ENCODE data around the gene RHBDD1.
A peak's percentile ranks its signal among the peaks of the same experiment; 100 is the strongest.

The RHBDD1 gene

DNA sequence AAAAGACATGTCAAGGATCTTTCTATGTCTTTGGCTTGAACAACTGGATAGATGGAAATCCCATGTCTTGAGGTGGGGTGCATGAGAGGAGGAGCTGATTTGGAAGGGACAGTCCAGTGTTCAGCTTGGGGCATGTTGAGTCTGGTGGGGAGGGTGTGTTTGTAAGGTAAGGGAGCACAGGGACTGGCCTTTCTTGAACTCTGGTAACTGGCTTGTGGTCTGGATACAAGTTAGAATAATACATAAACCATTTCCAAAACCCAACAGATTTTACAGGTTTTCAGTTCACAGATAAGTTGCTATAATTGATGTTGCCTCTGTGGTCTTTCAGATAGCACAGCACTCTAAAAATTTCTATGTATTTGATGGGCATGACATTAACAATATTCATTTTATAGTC, 24.2 kb downstream of the RHBDD1 start:
- no peak overlapping the region for H3K4me3 ChIP-seq (ENCODE audit: low read length)
- no peak for TF ChIP-seq EZH2phosphoT487 (IDR thresholded peaks at IDR 0.05; ENCODE audit: borderline replicate concordance, low read length)
- TF ChIP-seq, protein P1, sequence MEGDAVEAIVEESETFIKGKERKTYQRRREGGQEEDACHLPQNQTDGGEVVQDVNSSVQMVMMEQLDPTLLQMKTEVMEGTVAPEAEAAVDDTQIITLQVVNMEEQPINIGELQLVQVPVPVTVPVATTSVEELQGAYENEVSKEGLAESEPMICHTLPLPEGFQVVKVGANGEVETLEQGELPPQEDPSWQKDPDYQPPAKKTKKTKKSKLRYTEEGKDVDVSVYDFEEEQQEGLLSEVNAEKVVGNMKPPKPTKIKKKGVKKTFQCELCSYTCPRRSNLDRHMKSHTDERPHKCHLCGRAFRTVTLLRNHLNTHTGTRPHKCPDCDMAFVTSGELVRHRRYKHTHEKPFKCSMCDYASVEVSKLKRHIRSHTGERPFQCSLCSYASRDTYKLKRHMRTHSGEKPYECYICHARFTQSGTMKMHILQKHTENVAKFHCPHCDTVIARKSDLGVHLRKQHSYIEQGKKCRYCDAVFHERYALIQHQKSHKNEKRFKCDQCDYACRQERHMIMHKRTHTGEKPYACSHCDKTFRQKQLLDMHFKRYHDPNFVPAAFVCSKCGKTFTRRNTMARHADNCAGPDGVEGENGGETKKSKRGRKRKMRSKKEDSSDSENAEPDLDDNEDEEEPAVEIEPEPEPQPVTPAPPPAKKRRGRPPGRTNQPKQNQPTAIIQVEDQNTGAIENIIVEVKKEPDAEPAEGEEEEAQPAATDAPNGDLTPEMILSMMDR (IDR thresholded peaks at IDR 0.05; ENCODE audit: low read depth, low read length, poor library complexity, severe bottlenecking): no peak
- H3K4me1 ChIP-seq (ENCODE audit: control insufficient read depth, low read length): peaks cover 23% of the 10 kb centered on the region

DNA sequence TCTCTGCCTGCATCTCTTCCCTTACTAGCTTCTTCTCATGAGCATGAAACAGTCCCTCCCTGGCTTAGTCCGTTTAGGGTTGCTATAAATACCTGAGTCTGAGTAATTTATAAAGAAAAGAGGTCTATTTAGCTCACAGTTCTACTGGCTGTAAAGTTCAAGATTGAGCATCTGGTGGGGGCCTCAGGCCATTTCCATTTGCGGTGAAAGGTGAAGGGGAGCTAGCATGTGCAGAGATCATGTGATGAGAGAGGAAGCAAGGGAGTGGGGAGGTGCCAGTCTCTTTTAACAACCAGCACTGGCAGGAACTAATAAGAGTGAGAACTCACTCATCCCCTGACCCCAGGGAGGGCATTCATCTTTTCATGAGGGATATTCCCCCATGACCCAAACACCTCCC, 26.8 kb downstream of the RHBDD1 start:
- Histone ChIP-seq H3K79me2 (ENCODE audit: control insufficient read depth, low read length) (no peaks in the 10 kb centered on the region), H3K4me1 (ENCODE audit: control insufficient read depth, low read length) (peaks cover 23% of the 10 kb centered on the region), H3K27me3 (ENCODE audit: control insufficient read depth, low read length) (no peaks in the 10 kb centered on the region), H3K9me2 (replicated peaks; ENCODE audit: control insufficient read depth, low read length) (no peaks in the 10 kb centered on the region), H3K36me3 (ENCODE audit: control insufficient read depth, low read length) (peaks cover 18% of the 10 kb centered on the region), H3K4me3 (ENCODE audit: low read length) (0 out of 2 replicates have a peak overlapping the region, but pooled peaks have one; percentile 20), H3F3A (ENCODE audit: control insufficient read depth, insufficient read depth) (no peaks in the 10 kb centered on the region), H3K4me2 (ENCODE audit: low read length) (peak overlapping the region; percentile 34), H3K27ac (ENCODE audit: low read depth, low read length) (peak overlapping the region; percentile 7; the same call in 1 of the 2 replicates), H3K9me3 (ENCODE audit: control insufficient read depth, insufficient read depth, low read length) (no peaks in the 10 kb centered on the region), H4K20me1 (ENCODE audit: control insufficient read depth, insufficient read depth, low read depth, low read length) (no peaks in the 10 kb centered on the region)
- no peak for TF ChIP-seq EZH2phosphoT487 (IDR thresholded peaks at IDR 0.05; ENCODE audit: borderline replicate concordance, low read length)
- TF ChIP-seq, protein P1 (IDR thresholded peaks at IDR 0.05; ENCODE audit: low read depth, low read length, poor library complexity, severe bottlenecking): no peak

More for the DNA sequence above, 24.2 kb downstream of the RHBDD1 start:
- Histone ChIP-seq H3F3A (ENCODE audit: control insufficient read depth, insufficient read depth) (no peaks in the 10 kb centered on the region), H3K4me2 (ENCODE audit: low read length) (no peak overlapping the region), H3K9me2 (replicated peaks; ENCODE audit: control insufficient read depth, low read length) (no peaks in the 10 kb centered on the region), H3K36me3 (ENCODE audit: control insufficient read depth, low read length) (peaks cover 7% of the 10 kb centered on the region), H3K27ac (ENCODE audit: low read depth, low read length) (no peak overlapping the region), H3K9me3 (ENCODE audit: control insufficient read depth, insufficient read depth, low read length) (no peaks in the 10 kb centered on the region), H4K20me1 (ENCODE audit: control insufficient read depth, insufficient read depth, low read depth, low read length) (no peaks in the 10 kb centered on the region), H3K79me2 (ENCODE audit: control insufficient read depth, low read length) (peaks cover 5% of the 10 kb centered on the region; the same call in 1 of the 2 replicates), H3K27me3 (ENCODE audit: control insufficient read depth, low read length) (no peaks in the 10 kb centered on the region)

DNA sequence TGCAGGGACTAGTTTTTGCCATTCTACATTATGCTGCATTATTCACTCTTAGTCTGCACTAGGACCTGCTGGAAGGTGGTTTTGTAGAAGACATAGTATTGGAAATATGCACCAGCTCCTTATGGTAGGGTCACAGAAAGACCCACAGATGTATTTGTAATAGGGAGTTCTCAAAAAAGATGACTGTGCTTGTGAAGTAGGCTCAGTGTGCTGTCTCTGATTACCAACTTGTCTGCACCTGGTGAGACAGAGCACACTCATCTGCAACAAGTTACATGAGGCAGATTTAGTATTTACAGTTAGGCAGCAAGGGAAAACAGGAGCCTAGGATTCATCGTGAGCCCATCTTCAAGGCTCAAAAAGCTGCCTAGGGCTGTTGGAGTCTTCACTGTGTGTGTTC, 29.4 kb downstream of the RHBDD1 start:
- Histone ChIP-seq H3K9me3 (ENCODE audit: control insufficient read depth, insufficient read depth, low read length) (no peaks in the 10 kb centered on the region), H3K4me1 (ENCODE audit: control insufficient read depth, low read length) (peaks cover 23% of the 10 kb centered on the region), H3K27me3 (ENCODE audit: control insufficient read depth, low read length) (no peaks in the 10 kb centered on the region), H3K4me3 (ENCODE audit: low read length) (no peak overlapping the region), H4K20me1 (ENCODE audit: control insufficient read depth, insufficient read depth, low read depth, low read length) (no peaks in the 10 kb centered on the region), H3K9me2 (replicated peaks; ENCODE audit: control insufficient read depth, low read length) (no peaks in the 10 kb centered on the region), H3K27ac (ENCODE audit: low read depth, low read length) (no peak overlapping the region), H3K36me3 (ENCODE audit: control insufficient read depth, low read length) (peaks cover 31% of the 10 kb centered on the region), H3F3A (ENCODE audit: control insufficient read depth, insufficient read depth) (no peaks in the 10 kb centered on the region), H3K79me2 (ENCODE audit: control insufficient read depth, low read length) (no peaks in the 10 kb centered on the region), H3K4me2 (ENCODE audit: low read length) (no peak overlapping the region)
- TF ChIP-seq, protein P1 (IDR thresholded peaks at IDR 0.05; ENCODE audit: low read depth, low read length, poor library complexity, severe bottlenecking): no peak
